GM18870 (cell line): ENCODE measurements around the gene LOXHD1.

Experiments used
- ATAC-seq: cut with Tn5 transposase; IDR thresholded peaks from one replicate; pipeline ENCODE4 v1.9.1; 2021; ENCODE audit warnings: moderate library complexity; ENCODE audit not compliant: unreplicated experiment

The LOXHD1 gene

DNA sequence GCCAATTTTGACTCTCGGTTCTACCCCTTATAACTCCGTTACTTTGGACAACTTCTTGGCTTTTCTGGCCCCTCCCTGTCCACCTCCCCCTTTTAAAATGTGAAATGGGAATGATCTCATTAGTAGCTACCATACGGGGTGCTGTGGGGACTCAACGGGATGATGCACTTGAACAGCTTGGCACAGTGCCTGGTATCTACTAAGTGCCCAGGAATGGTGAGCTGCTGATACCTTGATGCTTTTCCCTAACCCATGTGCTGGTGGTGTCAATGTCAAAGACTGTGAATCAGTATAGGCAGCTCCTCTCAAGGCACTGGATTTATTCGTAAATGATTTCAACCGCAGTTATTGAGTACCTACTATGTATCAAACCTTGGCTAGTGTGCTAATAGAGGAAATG, 204.2 kb downstream of the LOXHD1 start:
- no peak for ATAC-seq

DNA sequence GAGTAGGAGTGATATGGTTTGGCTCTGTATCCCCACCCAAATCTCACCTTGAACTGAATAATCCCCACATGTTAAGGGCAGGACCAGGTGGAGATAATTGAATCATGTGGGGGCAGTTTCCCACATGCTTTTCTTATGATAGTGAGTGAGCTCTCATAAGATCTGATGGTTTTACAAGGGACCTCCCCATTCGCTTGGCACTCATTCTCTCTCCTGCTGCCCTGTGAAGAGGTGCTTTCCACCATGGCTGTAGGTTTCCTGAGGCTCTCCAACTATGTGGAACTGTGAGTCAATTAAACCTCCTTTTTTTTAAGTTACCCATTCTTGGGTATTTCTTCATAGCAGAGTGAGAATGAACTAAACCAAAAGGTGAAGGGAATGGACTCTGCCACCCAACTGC, 207.5 kb downstream of the LOXHD1 start:
- no peak for ATAC-seq

DNA sequence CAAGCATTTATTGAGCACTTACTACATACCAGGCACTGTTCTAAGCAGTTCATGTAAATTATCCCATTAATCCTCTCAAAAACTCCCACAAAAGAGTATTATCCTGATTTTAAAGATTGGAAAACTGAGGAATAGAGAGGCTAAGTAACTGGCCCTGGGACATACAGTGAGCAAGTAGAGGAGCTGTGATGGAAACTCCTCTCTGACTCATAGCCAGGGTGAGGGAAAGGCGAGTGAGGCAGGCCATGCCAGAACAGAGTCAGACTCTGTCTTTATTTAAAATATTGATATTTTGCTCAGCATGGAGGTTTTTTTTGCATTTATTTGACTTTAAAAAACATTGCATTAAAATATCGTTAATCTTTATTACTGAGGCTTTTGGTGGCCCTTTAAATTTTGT, 208.0 kb downstream of the LOXHD1 start:
- no peak for ATAC-seq

DNA sequence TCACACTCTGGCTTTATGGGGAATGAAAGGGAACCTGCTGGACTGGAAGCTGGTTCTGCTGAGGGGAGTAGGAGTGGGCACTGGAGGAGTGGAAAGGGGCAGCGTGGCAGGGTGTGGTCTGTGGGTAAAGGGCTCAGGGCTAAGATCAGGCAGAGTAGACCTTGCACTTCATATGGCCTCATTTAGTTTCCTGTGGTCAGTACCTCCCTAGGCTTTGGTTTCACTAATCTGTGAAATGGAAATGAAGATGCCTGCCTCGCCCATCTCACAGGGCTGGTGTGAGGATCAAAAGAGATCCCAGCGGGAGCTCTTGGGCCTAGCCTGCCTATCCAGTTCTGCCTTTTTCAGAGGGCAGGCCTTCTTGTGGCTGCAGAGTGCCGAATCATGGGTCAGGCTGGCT, 208.7 kb downstream of the LOXHD1 start:
- no peak for ATAC-seq

DNA sequence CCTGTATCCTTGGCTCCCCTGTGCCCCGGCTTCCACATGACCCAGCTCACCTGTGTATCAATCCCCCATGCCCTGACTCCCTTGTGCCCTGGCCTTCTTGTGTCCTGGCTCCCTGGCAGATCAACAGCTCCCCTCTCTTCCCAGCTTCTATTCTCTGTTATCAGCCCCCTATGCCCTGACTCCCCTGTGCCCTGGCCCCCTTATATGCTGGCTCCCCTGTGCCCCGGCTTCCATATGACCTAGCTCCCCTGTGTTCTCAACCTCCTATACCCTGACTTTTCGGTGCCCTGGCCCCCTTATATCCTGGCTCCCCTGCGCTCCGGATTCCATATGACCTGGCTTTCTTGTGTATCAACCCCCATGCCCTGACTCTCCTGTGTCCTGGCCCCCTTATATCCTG, 209.2 kb downstream of the LOXHD1 start:
- no peak for ATAC-seq

DNA sequence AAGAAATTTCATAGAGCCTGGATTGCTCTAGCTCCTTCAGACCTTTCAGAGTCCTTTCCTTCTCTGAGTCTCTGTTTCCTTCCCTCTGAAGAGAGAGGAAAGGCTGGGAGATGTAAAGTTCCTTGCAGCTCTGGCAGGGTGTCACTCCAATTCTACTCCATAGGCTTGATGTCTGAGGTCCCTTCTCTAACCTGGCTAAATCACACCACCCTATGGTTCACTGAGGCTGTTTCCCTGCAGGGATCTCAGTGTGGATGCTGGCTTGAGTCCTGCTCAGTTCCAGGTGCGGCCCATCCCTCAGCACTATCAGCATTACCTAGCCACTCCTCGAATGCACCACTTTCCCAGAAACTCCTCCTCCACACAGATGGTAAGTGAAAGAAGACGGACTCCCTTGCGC, 209.7 kb downstream of the LOXHD1 start:
- ATAC-seq: no peak

DNA sequence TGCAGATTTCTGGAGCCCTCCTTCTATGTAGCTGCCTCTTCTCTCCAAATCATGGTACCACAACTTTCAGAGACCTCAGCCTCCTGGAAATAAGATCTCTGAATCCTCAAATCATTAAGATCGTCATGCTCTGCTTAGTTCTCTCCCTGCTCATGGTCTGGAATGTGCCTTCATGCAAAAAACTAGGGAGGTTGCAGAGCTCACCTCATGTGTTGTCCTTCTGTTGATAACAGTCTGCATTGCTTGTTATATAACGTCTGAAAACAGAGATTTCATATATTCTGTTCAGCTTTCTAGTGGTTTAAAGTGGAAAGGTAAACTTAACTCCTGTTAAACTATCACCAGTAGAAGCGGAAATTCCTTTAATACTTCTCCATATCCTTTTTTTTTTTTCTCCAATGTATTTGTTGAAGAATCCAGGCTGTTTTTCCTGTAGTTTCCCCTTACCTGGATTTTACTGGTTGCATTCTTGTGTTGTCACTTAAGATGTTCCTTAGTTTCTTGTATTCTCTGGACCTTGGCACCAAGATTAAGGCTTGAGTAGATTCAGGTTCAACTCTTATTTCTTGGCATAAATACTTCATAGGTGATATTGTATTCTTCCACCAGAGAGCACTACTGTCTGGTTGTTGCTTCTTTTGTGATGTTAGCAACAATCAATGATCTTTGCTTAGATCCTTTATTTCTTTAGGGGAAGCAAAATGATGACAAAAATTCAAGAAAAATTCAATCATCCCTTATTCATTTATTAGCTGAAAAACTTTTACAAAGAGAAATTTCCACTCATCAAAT, 211.3 kb downstream of the LOXHD1 start:
- no peak for ATAC-seq

DNA sequence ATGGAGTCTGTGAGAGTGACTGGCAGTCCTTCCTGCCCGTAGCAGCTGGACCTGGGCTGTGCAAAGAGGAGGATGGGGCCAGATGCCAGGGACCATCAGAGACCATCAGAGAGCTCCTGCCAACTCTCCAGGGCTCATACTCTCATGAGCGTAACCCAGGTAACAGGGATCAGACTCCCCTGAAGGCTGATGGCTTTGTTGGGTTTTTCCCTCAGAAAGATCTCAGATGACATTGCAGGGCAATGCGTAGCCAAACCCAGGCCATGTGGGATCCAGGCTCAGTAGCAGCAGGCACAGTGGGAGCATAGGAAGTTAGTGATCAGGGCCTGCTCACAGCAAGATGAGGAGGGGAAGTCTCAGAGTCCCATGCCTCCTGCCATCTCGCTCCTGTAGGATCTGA, 218.0 kb downstream of the LOXHD1 start:
- ATAC-seq: no peak

DNA sequence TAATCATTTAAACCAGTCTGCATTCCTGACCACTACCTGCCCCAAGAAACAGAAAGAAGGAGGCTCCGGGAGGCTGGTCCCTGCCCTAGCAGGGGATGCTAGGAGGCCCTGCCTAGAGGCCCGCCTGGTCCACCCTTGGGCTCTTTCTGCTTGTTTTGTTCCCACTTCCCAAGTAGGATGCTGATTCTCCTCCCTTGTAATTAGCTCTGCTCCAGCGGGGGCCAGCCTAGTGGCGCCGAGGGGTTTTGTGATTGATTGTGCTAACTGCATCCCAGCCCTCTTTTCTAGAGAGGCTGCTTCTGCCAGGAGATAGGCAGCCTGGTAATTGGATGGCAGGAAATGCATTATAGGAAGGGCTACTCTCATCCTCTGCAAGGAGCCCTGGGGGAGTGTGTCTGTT, 220.0 kb downstream of the LOXHD1 start:
- ATAC-seq: no peak

DNA sequence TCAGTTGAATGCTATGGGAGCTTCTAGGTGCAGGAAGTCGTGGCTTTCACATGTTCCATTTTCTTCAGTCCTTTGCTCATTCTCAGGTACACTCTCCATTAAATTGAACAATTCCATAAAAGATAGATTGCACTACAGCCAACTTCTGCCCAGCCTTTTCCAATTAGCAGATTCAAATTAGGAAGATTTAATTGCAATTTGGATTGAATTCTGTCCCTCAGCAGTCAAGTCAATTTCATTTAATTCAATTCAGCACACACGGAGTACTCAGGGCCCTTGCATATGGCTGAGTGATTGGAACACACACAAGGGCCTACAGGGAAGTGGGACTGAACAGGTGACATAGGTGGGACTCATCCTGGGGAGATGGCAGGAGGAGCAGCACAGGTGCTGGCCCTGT, 220.4 kb downstream of the LOXHD1 start:
- no peak for ATAC-seq

DNA sequence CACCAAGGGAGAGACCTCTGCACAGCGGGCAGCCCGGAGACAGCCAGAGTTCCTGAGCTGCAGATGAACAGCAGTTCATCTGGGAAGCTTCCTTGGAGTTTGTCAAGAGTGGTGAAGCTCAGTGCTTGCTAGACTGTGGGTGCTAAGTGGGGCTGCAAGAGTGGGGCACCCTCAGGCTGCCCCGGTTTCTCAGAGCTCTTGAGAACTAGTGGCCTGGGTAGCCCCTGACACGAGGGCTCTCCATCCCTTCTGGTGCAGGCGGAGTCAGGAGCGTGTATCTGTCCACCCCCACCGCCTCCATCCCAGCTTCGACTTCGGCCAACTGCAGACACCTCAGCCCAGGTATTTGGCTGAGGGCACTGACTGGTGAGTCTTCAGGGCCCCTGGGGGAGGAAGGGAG, 222.0 kb downstream of the LOXHD1 start:
- ATAC-seq: no peak

DNA sequence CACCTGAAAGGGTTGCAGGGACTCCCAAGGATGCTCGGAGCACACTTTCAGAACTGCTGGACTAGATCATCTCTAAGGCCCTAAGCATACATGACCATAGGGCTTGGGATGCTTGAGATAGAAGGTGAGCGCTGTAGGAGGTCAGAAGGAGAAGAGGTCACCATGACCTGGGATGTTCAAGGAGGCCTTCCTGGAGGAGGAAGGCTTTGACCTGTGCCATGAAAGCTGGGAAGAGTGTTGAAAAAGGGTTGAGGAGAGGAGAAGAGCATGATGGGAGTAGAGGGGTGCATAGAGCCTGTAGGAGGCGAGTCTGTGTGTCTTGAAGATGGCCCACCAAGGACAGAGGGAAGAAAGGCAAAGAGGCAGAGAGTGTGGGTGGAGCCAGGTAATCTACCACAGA, 222.4 kb downstream of the LOXHD1 start:
- no peak for ATAC-seq

DNA sequence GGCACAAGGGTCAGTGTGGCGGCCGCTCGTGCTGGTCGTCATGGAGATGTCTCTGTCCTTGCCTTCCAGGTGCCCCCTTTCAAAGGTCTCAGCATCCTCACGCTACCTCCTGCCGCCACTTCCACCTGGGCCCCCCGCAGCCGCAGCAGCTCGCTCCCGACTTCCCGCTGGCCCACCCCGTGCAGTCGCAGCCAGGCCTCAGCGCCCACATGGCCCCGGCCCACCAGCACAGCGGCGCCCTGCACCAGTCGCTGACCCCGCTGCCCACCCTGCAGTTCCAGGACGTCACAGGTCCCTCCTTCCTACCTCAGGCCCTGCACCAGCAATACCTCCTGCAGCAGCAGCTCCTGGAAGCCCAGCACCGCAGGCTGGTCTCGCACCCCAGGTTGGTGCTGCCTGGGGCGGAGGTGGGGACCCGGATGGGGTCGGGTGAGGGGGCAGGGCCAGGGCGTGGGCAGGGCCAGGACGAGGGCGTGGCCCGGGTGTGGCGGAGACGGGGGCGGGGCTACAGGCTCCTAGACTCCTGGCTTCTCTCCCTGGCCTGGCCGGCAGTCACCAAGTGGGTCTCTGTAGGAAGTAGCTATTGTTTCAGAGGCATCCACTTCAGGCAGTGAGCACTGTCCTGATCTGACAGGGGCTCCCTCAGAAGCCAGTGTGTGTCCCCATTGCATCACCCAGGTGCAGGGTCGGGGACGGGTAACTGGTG, 223.7 kb downstream of the LOXHD1 start:
- no peak for ATAC-seq

DNA sequence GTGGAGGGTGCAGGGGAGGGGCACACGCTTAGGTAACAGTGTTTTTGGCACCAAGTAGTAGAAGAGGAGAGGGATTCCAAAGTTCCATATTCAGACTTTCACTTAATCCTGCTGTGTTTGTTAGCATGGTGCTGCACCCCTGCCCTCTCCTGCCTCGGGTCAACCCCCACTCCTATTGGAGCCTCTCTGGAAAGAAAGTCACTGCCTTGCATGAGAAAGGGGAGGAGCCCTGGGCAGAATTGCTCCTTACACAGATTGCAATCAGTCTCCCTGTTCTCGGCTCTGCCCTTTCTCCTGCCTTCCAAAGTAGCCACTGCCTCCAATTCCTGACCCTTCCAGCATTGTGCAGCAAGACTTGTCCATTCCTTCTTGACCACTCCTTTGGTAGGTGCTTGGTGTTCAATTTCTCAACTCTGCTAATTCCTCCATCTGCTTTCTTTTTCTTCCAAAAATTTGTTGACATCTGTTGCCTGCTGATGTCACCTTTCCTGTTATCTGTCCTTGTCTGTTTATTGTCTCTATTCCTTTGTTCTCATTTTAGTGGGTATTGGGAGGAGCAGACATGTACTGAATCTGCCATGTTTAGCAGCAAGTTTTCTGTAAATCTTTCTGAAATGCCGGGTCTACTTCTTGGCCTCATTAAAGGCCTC, 225.4 kb downstream of the LOXHD1 start:
- no peak for ATAC-seq

DNA sequence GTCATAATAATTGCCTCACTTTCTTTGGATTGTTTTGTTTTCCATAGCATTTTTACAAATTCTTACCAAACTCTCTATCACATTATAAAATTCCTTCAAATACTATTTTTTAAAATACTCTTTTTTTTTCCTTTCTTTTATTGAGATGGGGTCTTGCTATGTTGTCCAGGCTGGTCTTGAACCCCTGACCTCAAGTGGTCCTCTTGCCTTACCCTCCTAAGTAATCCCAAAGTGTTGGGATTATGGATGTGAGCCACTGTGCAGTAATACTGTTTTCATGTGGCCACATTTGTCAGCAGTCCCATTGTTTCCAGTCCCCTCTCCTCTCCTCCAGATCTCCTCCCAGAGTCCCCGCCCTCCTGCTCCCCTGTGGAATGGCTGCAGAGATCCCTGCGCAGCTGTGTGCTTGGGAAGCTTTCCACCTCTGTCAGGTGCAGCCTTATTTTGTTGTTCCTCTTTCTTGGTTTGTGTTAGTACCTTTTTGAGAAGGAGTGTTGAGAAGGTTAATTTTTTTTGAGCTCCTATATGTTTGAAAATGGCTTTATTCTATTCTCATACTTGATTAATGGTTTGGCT, 227.3 kb downstream of the LOXHD1 start:
- ATAC-seq: no peak

DNA sequence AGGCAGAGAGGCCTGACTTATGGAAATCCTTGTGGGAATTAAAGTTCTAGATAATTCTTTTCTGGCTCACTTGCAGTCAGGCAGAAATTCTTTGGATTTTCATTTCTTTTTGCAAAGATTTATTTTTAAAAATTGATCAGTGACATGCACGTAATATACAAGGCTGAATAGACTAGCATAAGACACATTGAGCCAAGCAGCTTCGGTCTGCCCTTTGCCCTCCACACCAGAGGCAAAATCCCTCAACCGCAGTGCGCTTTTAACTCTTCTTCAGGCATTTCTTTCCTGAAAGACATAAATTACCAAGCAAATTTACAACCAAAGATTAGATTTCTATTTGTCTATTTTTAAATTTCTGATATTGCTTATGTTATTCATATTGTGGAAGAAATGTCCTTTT, 227.9 kb downstream of the LOXHD1 start:
- ATAC-seq: no peak

DNA sequence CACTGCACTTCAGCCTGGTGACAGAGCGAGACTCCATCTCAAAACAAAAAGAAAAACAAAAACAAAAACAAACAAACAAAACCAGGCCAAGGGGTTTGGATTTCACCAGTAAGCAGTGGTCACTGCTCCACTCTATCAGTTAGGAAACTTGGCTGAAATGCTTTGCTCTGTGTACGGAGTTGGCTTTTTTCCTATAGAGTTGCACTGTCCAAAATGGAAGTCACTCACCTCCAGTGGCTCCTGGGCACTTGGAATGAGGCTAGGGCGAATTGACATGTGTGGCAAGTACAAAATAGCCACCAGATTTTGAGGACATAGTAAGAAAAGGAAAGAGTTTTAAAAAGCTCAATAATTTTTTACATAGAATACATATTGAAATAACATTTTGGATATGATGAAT, 228.7 kb downstream of the LOXHD1 start:
- no peak for ATAC-seq

DNA sequence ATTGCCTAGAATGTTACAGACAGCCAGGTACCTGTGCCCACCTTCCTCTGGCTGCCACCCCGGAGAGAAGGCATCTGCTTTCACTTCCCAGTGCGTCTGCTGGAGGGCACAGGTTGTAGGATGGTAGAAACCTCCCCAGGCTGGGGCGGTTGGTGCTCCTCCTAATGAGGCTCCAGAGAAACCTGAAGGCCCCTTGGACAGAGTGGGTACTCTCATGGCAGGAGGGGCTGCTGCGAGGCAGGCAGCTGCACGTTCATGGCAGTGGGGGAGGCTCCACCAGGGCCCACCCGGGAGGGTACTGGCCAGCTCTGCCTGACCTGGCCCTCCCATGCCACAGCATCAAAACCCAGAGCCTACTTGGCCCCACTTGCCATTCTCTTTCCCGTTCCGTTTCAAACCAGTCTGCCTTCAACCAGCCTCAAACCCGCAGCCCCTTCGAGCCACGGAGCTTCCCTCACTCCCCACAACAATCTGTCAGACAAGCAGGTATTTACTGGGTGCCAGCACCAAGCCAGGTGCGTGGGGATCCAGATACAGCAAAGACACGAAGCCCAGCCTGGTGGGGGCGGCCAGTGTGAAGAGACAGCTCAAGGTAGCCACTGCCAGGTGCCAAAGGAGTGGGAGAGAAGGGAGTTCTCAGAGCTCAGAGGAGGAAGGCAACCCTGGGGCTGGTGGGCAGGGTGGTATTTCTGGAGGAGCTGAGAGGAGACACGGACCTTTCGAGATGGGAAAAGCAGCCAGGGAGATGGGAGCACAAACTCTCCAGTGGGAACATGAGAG, 229.6 kb downstream of the LOXHD1 start:
- no peak for ATAC-seq
